RWPE1 (cell line): ENCODE measurements around the gene SMIM24.
"Not testable (repeated sequence)": the region's sequence is repeated elsewhere in the genome, so short reads cannot be mapped to it uniquely, and the experiment has no call there.

Experiments
- CTCF ChIA-PET: fragments of 350-600 bp; sonication (Branson Sonifier 250); formaldehyde crosslinking; extraction: SDS; loops from one replicate; lab custom pipeline; 2021; lab: Yijun Ruan, JAX
- POLR2A ChIA-PET: fragments of 400-600 bp; formaldehyde crosslinking; extraction: SDS; loops from one replicate; lab custom pipeline; 2020; ENCODE audit warnings: antibody characterized with exemption; ENCODE audit not compliant: low non-redundant PET; lab: Yijun Ruan, JAX
- DNase-seq: peaks from one replicate; pipeline ENCODE4 v3.0.0; 2012; ENCODE audit warnings: low spot score
- H3K27ac ChIP-seq: fragments of 450-650 bp; 2 replicates; pipeline ENCODE4 v1.5.1; 2017
- CTCF ChIP-seq: fragments of 450-650 bp; conservative IDR thresholded peaks from 2 replicates; pipeline ENCODE4 v1.5.1; 2017; ENCODE audit warnings: low read depth, mild to moderate bottlenecking

SMIM24 gene

DNA sequence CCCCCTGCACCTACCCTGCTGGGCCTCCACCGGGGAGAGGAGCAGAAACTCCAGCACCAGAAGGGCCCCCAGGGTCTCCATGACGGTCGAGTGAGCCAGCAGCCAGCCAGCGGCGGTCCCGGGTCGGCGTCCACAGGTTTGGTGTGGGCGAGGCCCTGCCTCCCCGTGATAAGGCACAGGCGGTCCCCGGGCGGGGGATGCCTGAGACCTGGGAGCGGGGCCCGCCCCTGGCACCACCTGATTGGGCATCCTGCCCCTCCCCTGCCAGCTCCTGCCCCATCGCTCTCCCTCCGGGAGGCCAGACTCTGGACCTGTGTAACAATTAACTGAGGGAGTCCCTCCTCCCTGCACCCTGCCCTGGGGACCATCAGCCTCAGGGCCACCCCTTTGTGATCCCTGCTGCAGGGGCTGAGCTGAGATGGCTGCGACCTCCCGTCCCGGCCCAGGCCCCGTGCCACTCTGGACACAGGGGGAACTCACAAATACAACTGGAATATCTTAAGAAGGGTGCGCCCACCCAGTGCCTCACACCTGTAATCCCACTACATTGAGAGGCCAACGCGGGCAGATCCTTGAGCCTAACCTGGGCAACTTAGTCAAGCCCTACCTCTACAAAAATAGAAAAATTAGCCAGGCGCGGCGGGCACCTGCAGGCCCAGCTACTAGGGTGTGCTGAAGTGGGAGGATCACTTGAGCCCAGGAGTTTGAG is at the start of gene SMIM24:
Gene SMIM24 (minus strand): TSS at position 143 of the 709 bp plus-strand sequence. CDS start 62 bp downstream, at position 81.
- no peak for TF ChIP-seq CTCF
- CTCF ChIA-PET = no interaction called here
- POLR2A ChIA-PET = no interaction called here
- DNase-seq = no peak
- H3K27ac ChIP-seq = no peak within 1 kb of the TSS

DNA sequence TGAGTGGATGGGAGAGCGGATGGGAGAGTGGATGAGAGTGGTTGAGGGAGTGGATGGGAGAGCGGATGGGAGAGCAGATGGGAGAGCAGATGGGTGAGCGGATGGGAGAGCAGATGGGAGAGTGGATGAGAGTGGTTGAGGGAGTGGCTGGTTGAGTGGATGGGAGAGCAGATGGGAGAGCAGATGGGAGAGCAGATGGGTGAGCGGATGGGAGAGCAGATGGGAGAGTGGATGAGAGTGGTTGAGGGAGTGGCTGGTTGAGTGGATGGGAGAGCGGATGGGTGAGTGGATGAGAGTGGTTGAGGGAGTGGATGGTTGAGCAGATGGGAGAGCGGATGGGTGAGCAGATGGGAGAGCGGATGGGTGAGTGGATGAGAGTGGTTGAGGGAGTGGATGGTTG is 49.0 kb upstream of the SMIM24 start:
- POLR2A ChIA-PET = not testable (repeated sequence)

GRCh38 chr19:3528539-3529211 is 48.4 kb upstream of the SMIM24 start:
- no peak for TF ChIP-seq CTCF
- DNase-seq = no peak
- no peak overlapping the region for H3K27ac ChIP-seq
- POLR2A ChIA-PET = no interaction called here
- CTCF ChIA-PET = no interaction called here

More for the DNA sequence above, 49.0 kb upstream of the SMIM24 start:
- H3K27ac ChIP-seq, DNase-seq, CTCF ChIA-PET: not testable (repeated sequence)

GRCh38 chr19:3528080-3528479 is 47.8 kb upstream of the SMIM24 start:
- POLR2A ChIA-PET = no interaction called here
- CTCF ChIA-PET = no interaction called here
- no peak for DNase-seq

DNA sequence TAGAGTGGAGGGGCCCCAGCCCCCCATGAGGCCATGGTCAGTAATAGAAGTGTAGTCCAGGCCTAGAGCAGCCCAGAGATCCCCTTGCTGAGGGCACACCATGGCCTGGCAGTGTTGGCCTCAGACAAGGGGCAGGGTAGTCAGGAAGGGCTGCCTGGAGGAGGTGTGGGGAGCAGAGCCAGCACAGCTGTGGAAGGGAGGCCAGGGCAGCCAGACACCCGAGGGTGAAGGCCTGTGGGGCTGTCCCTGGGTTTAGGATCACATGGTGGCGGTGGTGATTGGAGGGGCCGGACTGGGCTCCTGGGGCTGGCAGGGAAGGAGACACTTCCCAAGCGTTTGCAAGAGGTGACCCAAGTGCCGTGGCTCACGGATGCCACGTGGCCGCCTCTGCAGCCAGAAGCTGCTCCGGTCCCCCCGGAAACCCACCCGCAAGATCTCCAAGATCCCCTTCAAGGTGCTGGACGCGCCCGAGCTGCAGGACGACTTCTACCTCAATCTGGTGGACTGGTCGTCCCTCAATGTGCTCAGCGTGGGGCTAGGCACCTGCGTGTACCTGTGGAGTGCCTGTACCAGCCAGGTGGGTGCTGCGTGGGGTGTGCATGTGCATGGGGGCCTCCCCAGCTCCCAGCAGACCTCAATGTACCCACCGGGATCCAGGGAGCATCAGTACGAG is 47.0 kb upstream of the SMIM24 start:
- H3K27ac ChIP-seq = no peak overlapping the region
- POLR2A ChIA-PET = no interaction called here
- CTCF ChIA-PET = no interaction called here
- no peak for TF ChIP-seq CTCF
- no peak for DNase-seq

More at GRCh38 chr19:3528080-3528479, 47.8 kb upstream of the SMIM24 start:
- TF ChIP-seq CTCF = no peak
- no peak overlapping the region for H3K27ac ChIP-seq

DNA sequence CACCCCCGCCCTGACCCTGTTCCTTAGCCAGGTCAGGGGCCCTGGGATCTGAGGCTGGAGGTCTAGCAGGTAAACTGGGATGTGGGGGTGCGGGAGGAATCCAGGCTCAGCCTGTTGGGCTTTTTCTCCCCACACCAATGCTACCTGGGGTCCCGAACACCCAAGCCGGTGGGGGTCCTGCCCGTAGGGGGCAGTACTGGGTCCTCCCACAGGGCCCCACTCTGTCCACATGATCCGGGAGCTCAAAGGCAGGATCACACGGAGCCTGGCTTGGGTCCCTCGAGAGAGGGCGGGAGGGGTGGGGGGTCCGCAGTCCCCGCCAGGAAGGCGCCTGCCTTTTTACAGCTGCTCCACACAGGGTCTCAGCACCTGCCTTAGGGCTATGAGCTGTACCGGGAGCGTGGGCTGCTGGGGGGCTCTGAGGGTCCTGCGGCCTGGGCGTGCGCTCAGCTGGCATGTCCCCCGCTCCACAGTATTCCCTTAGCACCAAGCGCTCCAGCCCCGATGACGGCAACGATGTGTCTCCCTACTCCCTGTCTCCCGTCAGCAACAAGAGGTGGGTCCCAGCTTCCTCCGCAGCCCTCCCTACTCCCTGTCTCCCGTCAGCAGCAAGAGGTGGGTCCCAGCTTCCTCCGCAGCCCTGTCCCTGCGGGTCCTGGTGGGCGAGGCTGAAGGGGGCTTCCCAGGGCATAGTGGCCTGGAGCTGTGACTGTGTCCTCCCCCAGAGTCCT is 46.3 kb upstream of the SMIM24 start:
- TF ChIP-seq CTCF = no peak
- H3K27ac ChIP-seq = no peak overlapping the region
- POLR2A ChIA-PET = no interaction called here
- CTCF ChIA-PET = no interaction called here
- no peak for DNase-seq
